CD4-positive, alpha-beta T cell treated with Interleukin-4 for 4 hours (primary cell): Measurements from ENCODE around the gene MATN1.
A peak's percentile ranks its signal among the peaks of the same experiment; 100 is the strongest.

Experiments
- DNase-seq: peaks from one replicate; pipeline ENCODE4 v3.0.0-alpha.2; 2020

The MATN1 gene

DNA sequence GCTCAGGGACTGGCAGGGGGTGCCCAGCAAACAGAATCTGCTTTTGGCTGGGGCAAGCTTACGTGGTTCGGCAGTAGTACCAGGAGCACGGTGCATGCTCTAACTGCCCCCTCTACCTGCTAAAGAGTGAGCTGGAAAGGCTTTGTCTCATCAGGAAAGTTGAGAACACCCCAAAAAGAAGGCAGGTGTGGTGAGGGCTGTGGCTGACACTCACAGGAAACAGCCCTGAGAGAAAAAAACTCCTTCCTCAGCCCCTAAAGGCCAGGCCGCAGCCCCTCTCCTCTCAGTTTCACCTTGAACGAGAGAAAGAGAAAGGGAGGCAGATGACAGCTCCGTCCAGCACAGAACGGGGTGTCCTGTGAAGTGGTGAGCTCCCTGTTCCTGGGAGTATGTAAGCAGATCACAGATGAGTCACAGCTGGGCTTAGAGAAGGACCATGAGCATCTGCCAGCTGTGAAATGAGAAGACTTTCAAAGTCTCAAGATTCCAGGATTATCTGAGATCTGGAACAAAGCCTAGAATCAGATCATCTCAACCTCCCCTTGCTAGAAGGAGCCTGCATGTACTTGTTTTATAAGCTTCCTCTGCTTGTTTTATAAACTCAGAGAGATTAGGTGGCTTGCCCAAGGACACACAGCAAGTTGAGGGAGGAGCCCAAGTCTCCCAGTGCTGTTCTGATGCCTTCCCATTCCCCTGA lies 20.8 kb upstream of the MATN1 start:
- DNase-seq, result peak; percentile 45

DNA sequence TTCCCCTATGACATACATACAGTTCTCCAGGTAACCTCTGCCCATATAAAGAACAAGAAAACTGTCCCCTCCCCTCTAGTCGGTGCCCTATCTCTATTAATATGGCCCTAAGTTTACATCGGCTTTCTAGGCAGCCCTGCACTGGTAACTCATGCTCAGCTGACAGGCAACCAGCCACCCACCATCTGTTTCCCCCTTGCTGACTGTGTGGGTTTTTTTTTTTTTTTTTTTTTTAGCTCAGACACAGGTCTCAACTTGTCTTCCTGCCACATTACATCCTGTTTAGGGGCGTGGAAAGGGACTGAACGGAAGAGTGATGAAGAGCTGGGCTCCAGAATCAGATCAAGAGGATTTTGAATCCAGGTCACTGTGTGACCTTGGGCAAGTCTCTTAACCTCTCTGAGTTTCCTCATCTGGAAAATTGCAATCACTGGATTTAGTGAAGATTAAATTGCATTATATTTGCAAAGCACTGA lies 20.2 kb upstream of the MATN1 start:
- peak; percentile 90 for DNase-seq

DNA sequence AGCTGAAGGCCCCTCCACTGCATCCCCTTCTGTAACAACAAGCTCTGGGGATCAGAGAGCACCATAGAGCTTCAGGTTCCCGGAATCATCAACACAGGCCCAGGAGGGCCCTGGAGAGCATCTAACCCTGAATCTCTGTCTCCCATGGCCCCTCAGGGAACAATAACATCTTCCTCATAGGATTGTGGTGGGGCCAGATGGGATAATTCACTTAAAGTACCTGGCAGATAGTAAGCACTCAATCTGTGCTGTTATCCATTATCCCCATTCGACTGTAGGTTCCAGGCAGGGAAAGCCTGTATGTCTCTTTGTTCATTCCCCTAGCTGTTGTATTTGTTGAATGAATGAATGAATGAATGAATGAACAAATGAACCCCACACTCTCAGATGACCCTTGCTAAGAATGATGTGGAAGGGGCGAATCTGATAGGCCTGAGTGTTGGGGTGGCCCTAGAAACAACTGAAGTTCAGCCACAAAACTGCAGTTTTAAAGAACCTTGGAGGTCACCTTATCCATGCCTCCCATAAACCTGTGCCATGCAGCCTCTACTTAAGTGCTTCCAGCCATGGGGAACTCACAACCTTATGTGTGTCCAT lies 19.7 kb upstream of the MATN1 start:
- DNase-seq, result no peak

- DNase-seq, result no peak
Observed at GRCh38 chr1:30742300-30742962, 19.0 kb upstream of the MATN1 start.

- no peak for DNase-seq
Observed at GRCh38 chr1:30741239-30741894, 18.0 kb upstream of the MATN1 start.

DNA sequence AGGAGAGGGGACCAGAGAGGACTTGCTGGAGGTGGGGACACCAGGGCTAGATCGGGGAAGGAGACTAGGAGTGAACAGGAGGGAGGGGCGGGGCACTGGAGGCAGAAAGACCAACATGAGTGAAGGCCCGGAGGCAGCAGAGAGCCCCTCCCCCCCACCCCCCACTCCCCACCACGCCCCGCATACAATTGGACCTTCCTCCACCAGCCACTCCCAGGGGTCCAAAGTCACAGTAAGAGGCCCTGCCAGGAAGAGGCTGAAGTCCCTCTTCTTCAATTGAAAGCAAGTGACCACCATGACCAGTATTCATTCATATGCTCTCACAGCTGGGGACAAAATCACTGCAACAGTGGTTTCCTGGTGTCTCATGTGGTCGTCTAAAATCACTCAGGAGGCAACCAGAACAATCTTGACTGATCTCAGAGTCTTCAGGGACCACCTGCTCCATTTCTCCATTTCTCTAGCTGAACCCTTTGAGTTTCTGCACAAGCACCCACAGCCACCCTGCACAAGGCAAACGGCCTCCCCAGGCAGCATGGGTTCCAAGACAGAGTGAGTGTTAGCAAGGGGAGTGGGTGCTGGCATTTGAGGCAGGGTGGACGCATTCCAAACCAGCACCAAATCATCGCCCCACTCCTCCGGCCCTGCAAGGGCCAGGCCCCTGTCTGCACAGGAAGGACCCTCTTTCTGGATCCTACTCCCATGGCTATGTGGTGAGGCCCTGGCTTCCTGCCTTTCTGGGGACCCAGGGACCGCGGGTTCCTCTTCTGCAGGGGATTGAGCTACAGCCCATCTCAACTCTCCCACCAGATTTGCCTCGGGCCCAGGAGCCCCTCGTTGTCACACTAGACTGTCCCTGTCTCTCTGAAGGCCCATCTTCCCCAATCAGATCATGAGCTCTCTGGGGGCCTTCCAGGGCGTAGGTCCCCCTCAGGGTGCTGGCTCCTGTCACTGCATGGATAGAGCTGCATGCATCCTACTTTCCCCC lies 17.2 kb upstream of the MATN1 start:
- DNase-seq, result no peak

- no peak for DNase-seq
Observed at GRCh38 chr1:30739601-30740000, 16.2 kb upstream of the MATN1 start.

DNA sequence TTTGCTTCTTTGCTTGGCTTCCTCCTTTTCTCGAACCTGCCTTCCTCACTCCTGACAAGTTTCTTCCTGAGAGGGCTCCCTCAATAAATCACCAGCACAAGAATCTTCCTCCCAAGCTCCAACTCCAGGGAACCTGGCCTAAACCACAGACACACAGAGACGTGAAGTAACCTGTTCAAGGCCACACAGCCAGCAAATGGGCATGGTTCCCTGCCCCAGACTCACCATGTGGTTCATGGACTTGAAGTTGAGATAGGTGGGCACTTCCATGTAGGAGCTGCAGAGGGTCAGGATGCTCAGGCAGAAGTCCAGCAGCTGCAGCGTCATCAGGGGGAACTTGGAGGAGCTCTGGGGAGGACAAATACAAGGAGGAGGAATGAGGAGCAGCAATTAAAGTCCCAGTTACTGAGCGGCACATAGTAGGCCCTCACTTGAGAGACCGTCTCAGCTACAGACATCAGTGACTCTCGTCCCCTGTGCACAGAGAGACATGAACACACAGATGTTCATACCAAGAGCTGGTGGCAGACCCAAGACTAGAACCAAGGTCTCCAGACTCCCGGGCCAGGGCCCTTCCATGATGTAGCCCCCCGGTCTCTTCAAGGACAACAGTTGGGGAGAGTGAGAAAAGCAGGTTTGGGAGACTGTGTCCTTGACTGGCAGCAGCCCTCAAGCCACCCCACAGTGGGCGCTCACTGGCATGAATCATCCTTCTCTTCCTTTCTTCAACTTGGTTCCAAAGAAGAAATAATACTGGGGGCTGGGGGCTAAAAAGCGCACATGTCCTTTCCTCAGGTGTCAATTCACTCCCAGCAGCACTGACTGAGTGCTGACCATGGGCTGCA lies 15.6 kb upstream of the MATN1 start:
- DNase-seq, result no peak

- no peak for DNase-seq
Observed at GRCh38 chr1:30738040-30738714, 14.8 kb upstream of the MATN1 start.

GRCh38 chr1:30737357-30738039 lies 14.1 kb upstream of the MATN1 start:
- no peak for DNase-seq

GRCh38 chr1:30735668-30736498 lies 12.5 kb upstream of the MATN1 start:
- DNase-seq, result no peak

- DNase-seq, result no peak
Observed at GRCh38 chr1:30735124-30735523, 11.7 kb upstream of the MATN1 start.

DNA sequence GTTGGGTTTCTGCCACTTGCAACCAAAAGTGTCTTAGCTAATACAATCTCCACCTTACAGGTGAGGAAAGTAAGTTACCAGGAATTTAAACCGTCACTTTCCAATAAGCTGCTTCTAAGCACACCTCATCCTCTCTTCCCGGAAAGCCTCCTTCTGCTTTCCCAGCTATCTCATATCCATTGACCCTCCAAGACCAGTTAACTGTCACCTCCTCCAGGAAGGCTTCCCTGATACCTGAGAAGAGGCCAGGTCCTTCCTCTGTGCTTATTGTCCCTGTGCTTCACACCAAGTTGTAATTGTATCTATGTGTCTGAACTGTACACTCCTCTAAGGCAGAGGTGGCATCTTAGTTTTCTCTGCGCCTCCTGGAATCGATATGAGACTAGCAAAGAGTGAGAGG lies 11.2 kb upstream of the MATN1 start:
- DNase-seq, result no peak

- DNase-seq, result no peak
Observed at GRCh38 chr1:30734106-30734505, 10.7 kb upstream of the MATN1 start.

- no peak for DNase-seq
Observed at GRCh38 chr1:30733493-30733892, 10.1 kb upstream of the MATN1 start.

DNA sequence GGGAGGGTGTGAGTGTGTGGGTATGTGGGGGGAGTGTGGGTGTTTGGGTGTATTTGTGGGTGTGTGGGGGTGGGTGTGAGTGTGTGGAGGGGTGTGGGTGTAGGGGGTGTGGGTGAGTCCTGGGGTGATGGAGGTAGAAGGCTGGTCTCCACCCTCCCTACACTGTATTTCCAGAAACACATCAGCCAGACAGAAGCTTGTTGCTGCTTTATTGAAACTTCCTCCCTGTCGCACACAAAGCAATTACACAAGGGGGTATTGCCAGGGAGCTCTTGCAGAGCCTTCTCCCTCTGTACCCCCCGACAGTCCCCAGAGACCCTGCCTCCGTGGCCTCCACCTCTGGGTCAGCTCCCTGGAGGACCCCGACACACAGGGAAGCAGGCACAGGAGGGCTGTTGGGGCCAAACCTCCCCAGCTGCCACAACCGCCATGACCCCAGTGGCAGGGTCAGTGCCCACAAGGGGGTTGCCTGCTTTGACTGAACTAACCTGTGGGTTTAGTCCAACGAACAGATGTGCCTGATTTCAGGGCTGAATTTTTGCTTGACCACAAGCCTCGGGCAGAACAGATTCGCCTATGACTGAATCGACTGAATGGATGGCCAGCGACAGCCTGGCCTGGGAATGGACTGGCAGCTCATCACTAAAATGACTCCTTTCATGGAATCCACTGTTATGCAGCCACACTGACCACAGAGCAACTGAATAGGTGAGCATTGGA lies 9.1 kb upstream of the MATN1 start:
- peak; percentile 17 for DNase-seq

DNA sequence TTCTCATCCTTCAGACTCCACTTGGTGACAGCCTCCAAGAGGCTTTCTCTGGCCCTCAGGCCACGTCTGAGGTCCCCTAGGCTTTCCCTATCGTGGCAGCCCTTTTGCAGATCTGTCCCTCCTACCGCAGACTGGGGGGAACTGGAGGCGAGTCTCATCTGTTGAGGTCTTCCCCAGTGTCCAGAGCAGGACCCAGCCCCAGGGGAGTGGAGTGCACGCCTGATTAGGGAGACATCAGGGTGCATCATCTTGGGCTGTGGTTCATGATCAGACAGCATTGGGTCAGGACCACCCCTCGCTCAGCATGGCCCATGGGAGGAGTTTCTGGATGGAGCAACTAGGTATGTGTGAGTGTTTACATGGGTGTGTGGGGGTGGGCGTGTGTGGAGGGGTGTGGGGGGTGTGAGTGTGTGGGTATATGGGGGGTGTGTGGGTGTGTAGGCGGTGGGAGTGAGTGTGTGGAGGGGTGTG lies 8.5 kb upstream of the MATN1 start:
- no peak for DNase-seq

GRCh38 chr1:30731109-30731805 lies 7.9 kb upstream of the MATN1 start:
- no peak for DNase-seq
